Femur (tissue), 1 donor: ENCODE data around the gene NDUFAF2.
"Not testable (repeated sequence)": the region's sequence is repeated elsewhere in the genome, so short reads cannot be mapped to it uniquely, and the experiment has no call there.

Experiments
- DNase-seq: peaks from one replicate; pipeline ENCODE4 v3.0.0-alpha.2; 2017

NDUFAF2 gene

GRCh38 chr5:60993875-60994571, 49.0 kb downstream of the NDUFAF2 start:
- DNase-seq: no peak

GRCh38 chr5:60996368-60996767, 51.4 kb downstream of the NDUFAF2 start:
- DNase-seq: no peak

GRCh38 chr5:60997721-60998120, 52.7 kb downstream of the NDUFAF2 start:
- no peak for DNase-seq

GRCh38 chr5:61000887-61001286, 55.9 kb downstream of the NDUFAF2 start:
- no peak for DNase-seq

- DNase-seq: no peak
Observed at GRCh38 chr5:61001647-61002046, 56.6 kb downstream of the NDUFAF2 start.

- no peak for DNase-seq
Observed at GRCh38 chr5:61002611-61003355, 57.8 kb downstream of the NDUFAF2 start.

GRCh38 chr5:61004448-61004847, 59.4 kb downstream of the NDUFAF2 start:
- DNase-seq: no peak

- DNase-seq: no peak
Observed at GRCh38 chr5:61009907-61010306, 64.9 kb downstream of the NDUFAF2 start.

- no peak for DNase-seq
Observed at GRCh38 chr5:61010467-61011454, 65.8 kb downstream of the NDUFAF2 start.

- DNase-seq: no peak
Observed at GRCh38 chr5:61018062-61018461, 73.1 kb downstream of the NDUFAF2 start.

- DNase-seq: no peak
Observed at GRCh38 chr5:61019642-61020041, 74.6 kb downstream of the NDUFAF2 start.

- DNase-seq: no peak
Observed at GRCh38 chr5:61020415-61020814, 75.4 kb downstream of the NDUFAF2 start.

- no peak for DNase-seq
Observed at GRCh38 chr5:61023131-61023530, 78.1 kb downstream of the NDUFAF2 start.

GRCh38 chr5:61026004-61026403, 81.0 kb downstream of the NDUFAF2 start:
- DNase-seq: no peak

GRCh38 chr5:61028382-61028781, 83.4 kb downstream of the NDUFAF2 start:
- no peak for DNase-seq

GRCh38 chr5:61029456-61030162, 84.6 kb downstream of the NDUFAF2 start:
- DNase-seq: no peak

GRCh38 chr5:61030163-61030482, 85.1 kb downstream of the NDUFAF2 start:
- no peak for DNase-seq

GRCh38 chr5:61031301-61031700, 86.3 kb downstream of the NDUFAF2 start:
- DNase-seq: not testable (repeated sequence)

GRCh38 chr5:61044545-61044944, 99.5 kb downstream of the NDUFAF2 start:
- DNase-seq: no peak

- DNase-seq: no peak
Observed at GRCh38 chr5:61047346-61047745, 102.3 kb downstream of the NDUFAF2 start.

GRCh38 chr5:61048534-61048933, 103.5 kb downstream of the NDUFAF2 start:
- no peak for DNase-seq

GRCh38 chr5:61050292-61050691, 105.3 kb downstream of the NDUFAF2 start:
- no peak for DNase-seq

- no peak for DNase-seq
Observed at GRCh38 chr5:61051267-61051666, 106.3 kb downstream of the NDUFAF2 start.
